HG02981 (cell line): ENCODE data around the gene GCM1.
"Not testable (repeated sequence)": the region's sequence is repeated elsewhere in the genome, so short reads cannot be mapped to it uniquely, and the experiment has no call there.

Experiments
- ATAC-seq: cut with Tn5 transposase; IDR thresholded peaks from one replicate; pipeline ENCODE4 v1.9.1; 2021; ENCODE audit warnings: mild to moderate bottlenecking, moderate library complexity; ENCODE audit not compliant: unreplicated experiment

Gene GCM1, protein sequence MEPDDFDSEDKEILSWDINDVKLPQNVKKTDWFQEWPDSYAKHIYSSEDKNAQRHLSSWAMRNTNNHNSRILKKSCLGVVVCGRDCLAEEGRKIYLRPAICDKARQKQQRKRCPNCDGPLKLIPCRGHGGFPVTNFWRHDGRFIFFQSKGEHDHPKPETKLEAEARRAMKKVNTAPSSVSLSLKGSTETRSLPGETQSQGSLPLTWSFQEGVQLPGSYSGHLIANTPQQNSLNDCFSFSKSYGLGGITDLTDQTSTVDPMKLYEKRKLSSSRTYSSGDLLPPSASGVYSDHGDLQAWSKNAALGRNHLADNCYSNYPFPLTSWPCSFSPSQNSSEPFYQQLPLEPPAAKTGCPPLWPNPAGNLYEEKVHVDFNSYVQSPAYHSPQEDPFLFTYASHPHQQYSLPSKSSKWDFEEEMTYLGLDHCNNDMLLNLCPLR

DNA sequence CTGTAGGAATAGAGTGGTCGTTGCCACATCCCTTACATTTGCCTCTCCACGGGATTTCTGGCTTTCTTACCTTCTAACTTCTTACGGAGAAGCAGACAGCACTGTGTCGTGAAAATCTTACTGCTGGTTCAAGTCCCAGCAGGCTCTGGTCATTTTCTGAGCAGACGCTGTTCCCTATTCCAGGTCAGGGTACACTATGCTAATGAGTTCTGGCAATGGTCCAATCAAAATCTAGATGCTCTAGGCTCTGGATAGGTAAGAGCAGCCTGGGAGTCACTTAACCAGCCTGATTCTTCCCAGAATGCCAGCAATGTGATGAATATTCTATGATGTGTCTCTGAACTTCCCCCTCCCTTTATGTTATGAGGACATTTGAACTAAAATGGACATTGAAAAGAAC is at the start of gene GCM1:
TSS of gene GCM1 (minus strand) at position 158 of the 400 bp plus-strand sequence. CDS start 3,209 bp downstream, outside the sequence.
- ATAC-seq: no peak

DNA sequence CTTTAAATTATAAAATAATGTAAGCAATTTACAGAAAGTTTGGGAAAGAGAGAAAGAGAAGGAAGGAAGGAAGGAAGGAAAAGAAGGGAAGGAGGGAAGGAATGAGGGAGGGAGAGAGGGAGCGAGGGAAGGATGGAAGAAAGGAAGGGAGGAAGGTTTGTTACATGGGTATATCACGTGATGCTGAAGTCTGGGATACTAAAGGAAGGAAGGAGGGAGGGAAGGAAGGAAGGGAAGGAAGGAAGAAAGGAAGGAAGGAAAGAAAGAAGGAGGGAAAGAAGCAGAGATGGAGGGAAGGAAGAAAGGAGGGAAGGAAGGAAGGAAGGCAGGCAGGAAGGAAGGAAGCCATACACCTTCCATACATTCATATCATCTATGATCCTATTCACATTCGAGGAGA is 48.9 kb upstream of the GCM1 start:
- ATAC-seq: no peak

DNA sequence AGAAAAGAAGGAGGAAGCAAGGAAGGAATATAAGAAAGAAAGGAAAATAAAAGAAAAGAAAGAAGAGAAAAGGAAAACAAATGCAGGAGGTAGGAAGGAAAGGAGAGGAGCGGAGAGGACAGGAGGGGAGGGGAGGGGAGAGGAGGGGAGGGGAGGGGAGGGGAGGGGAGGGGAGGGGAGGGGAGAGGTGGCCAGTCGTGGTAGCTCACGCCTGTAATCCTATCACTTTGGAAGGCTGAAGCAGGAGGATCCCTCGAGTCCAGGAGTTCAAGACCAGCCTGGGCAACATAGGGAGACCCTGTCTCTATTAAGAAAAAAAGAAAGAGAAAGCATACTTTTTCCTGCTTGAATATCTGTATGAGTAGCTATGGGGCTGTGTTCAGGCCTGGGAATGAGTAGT is 46.4 kb upstream of the GCM1 start:
- no peak for ATAC-seq

DNA sequence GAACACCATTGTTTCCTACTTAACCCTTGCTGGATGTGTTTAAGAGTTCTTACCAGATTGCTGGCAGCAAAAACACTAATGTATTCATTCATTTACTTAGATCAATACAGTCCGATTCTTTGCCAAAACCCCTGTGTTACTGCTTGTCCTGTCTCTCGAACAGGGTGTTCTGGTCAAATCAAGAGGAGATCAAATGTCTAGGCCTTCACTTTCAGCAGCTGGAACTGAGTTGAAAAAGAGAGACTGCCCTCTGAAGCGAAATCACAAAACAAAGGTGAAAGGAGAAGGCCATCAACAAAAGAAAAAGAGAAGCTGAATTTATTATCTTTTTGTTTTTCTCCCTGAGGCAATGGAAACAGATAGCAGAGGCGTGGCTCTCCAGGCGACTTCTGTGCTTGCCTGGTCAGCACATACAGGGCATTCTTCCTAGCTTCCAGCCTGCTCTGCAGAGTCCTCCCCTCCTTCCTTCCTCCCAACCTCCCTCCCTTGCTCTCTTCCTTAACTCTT is 44.1 kb upstream of the GCM1 start:
- no peak for ATAC-seq

DNA sequence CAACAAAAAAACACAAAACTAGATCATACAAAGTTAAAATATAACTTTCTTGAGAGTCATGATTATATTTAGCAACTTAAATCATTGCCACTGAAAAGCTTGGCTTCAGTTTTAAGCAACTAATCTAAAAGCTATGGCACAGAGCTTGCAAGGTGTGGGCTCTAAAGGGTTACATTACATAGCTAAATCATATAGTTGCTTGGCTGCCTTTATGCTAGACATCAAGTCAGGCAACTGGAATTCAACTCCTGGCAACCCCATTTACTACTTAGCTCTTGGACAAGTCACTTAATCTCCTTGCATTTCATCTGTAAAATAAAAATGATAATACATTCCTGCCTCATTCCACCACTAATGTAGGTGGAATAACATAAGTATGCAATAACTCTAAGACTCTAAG is 40.9 kb upstream of the GCM1 start:
- ATAC-seq: no peak

DNA sequence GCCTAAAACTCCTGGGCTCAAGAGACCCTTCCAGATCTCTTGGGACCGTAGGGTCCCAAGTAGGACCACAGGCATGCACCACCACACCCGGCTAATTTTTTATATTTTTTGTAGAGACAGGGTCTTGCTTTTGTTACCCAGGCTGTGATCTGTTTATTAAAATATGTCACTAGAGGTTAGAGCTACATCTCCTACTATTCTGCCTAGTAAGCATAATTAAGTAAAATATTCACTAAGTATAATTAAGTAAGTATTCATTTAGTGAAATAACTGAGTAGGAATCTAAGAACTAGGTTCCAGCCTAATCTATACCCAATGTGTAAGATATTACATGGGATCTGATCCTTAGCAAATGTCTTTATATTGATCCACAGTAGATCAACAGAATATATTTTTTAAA is 40.2 kb upstream of the GCM1 start:
- no peak for ATAC-seq

DNA sequence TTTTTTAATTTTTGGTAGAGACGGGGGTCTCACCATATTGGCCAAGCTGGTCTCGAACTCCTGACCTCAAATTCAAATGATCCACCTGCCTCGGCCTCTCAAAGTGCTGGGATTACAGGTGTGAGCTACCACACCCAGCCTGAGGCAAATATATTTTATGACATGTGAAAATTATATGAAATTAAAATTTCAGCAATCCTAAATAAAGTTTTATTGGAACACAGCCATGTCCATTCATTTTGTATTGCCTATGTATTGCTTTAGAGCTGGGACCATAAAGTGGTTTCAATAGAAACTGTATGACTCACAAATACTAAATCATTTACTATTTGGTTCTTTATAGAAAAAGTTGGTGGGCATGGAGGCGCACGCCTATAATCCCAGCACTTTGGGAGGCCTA is 32.0 kb upstream of the GCM1 start:
- ATAC-seq: no peak

DNA sequence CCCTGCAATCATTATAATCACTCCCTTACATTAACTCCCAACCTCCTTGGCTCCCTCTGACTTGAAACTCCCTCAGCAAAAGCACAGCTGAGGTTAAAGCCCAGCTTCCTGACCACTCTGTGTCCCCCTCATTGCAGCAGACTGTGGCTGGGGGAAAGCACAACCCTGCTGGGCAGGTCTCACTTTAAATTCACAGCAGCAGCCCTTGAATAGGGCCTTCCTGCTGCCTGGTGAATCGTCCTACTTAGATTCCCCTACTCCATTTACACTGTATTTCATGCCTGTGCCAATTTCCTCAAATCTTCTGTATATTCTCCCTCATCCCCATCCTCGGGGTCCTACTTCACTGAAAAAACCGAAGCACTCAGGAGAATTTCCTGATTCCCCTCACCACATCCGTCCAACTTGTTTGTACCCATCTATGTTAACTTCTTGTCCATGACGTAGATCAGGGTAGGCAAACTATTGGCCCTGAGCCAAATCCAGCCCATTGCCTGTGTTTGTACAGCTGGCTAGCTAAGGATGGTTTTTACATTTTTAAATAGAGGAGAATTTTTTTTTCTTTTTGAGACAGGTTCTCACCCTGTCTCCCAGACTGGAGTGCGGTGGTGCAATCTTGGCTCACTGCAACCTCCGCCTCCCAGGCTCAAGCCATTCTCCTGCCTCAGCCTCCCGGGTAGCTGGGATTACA is 31.5 kb upstream of the GCM1 start:
- no peak for ATAC-seq

DNA sequence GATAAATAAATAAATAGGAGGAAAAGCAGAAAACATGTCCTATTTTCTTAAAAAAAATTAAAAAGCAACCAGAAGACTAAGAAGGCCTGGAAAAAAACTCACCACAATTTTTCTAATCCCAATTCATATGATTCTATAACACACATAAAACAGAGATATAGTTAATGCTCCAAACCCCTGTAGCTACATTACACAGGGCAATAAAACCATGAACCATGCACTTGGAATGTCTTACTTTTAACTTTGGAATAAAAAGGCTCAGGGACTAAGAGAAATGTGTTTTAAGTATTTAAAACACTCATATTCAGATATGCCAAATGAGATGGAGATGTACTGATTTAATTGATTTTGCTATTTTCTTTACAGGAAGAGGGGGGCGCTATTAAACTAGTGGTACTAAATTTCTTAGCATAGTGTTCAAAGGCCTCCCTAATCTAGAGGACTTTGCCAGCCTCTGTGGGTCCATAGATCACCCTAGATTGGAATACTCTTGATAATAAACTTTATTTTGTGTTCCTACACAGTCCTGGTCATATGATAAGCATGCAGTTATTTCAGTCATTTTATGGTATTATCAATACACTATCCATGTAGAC is 30.3 kb upstream of the GCM1 start:
- no peak for ATAC-seq

DNA sequence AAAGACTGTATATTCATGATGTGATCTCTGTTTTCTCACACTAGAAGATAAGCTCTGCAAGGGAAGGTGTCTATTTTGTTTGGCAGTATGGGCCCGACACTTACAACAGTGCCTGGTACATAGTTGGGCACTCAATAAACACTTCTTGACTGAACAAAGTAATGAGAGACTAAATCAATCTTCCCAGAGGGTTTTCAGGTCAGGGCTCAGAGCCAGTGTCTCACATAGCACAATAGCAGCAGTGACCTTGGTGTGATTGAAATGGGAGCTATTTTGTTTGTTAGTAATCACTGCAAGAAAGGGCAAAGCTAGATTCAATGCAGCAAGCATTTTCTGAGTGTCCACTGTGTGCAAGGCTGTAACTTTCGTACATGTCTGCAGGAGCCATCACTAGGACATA is 26.4 kb upstream of the GCM1 start:
- no peak for ATAC-seq

DNA sequence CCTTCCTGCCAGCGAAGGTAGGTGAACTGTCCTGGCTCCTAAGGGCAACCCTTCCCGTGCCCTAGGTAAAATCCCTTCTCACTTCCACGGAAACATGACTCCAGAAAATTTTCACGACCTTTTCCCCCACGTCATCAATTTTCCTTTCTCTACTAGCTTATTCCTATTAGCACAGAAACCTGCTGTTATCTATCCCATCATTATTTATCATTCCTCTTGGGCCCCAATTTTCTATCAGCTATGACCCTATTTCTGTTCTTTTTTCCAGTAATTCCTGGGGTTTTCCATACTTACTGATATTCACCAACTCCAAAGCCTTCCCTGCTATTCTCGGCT is 23.8 kb upstream of the GCM1 start:
- no peak for ATAC-seq

DNA sequence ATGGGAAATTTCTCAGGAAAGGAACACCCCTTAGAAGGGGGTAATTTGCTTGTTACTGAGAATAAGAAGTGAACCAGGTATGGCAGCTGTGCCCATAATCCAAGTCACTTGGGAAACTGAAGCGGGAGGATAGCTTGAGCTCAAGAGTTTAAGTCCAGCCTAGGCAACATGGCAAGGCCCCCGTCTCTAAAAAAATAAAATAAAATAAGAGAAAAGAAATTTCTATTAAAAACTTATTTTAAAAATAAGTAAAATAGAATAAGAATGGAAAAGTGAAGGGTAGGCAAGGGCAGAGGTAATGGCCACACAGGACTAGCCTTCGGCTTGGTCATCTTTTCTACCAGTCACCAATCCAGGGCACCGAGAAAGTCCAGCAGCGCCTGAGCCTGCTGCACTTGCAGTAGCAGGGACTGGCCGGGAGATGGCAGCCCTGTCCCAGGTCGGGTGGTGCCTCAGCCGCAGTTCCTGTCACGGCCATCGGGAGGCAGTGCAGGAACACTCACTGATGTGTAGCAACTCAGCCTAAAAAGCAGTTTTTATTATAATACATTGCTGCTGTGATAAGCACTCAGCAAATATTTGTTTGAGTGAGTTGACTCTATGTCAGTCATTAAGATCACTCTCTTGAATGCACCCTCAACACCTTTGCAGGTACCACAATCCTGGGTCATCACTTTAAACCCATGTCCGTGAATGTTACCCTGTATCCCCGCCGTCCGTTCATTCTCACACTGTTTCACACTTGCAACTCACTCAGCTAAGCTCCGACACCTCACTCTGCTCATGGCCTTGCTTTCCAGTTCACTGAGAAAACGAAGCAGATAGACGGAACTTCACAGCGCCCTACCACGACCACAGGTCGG is 23.2 kb upstream of the GCM1 start:
- ATAC-seq: no peak

DNA sequence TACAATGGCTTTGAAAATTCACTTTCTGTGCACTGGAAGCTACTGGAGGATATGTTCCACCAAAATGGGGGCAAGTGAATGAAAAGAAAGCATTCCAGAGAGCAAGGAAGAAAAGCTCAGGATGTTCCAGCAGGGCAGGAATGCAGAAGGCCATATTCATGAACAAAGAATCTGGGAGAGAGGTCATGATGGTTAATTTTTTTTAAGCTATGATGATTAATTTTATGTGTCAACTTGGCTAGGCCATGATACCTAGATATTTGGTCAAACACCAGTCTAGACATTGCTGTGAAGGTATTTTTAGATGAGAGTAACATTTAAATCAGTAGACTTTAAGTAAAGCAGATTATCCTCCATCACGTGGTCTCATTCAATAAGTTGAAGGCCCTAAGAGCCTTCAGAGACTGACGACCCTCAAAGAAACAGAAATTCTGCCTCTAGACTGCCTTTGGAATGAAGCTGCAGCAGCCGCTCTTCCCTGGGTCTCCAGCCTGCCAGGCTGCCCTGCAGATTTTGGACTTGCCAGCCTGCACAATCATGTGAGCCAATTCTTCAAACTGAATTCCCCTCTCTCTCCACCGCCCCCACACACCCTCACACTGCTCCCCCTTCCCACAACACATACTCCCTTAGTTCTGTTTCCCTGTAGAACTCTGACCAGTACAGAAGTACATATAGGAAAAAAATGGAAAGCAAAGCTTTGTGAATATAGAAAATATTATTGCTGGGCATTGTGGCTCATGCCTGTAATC is 20.1 kb upstream of the GCM1 start:
- no peak for ATAC-seq

DNA sequence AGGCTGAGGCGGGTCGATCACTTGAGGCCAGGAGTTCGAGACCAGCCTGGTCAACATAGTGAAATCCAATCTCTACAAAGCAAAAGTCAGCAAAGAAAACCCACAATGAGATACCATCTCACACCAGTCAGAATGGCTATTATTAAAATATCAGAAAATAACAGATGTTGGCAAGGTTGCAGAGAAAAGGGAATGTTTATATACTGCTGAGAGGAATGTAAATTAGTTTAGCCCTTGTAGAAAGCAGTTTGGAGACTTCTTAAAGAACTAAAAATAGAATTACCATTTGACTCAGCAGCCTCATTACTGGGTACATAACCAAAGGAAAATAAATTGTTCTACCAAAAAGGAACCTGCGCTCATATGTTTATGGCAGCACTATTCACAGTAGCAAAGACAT is 16.7 kb upstream of the GCM1 start:
- no peak for ATAC-seq

DNA sequence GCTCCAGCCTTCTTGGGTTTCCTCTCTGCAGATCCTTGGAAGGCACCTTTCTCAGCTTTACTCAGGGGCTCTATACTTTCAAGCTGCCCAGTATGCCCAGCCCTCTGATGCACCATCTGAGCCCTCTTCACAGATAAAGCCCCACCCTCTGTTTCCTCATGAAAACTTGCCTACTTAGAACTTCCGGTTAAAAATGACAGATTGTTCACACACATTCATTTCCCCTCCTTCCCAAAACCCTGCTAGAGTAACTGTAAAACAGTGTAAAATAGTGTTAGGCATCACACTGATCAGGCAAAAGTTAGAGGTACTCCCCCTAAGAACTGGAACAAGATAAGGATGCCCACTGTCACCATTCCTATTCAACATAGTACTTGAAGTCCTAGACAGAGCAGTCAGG is 14.0 kb upstream of the GCM1 start:
- ATAC-seq: no peak

DNA sequence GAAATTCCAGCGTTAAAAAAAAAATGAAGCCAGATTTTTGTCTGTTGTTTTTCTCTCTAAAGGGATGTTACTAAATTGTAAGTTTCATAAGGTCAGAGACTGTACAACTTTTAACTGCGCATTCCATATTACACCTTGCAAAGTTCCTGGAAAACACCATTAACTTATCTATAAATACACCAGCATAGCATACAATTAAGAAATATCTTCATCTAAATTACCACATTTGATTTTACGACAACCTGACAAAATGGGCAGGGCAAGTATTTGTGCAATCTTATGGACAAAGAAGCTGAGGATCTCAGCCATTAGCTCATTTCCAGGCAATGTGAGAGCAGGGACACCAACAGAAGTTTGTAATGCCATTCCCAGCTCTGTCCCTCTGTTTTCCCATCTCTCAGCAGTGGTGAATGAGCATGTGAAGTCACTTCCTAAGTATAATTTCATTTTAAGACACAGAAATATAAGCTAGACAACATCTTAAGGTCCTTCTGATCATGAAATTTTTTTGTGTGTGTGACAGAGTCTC is 12.9 kb upstream of the GCM1 start:
- no peak for ATAC-seq

DNA sequence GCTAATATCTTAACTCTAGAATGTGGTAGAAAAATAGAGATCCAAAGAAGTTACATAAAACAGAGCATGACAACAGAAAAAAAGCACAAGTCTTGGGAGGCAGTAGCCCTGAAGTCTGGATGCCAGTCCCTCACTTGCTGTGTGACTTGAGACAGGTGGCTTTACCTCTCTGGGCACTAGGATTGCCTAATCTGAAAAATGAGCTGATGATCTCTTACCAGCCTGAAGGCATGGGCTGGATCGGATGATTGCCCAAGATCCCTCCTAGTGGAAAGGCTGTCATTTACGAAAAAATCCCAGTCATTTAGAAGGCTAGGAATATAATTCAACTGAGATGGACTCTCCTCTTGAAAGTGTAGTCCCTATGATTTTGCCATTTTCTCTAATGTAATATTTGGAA is 10.9 kb upstream of the GCM1 start:
- no peak for ATAC-seq

DNA sequence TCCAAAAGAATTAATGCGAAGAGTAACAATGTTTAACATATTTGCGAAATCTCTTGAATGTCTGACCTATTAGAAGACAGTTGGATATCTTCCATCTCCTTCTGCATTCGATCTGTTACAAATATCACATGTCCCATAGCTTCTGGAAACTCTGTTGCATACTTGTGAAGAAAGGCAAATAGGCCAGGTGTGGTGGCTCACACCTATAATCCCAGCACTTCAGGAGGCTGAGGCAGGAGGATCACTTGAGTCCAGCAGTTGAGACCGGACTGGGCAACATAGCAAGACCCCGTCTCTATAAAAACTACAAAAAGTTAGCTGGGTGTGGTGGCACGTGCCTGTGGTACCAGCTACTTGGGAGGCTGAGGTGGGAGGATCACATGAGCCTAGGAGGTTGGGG is 9.4 kb upstream of the GCM1 start:
- ATAC-seq: not testable (repeated sequence)

DNA sequence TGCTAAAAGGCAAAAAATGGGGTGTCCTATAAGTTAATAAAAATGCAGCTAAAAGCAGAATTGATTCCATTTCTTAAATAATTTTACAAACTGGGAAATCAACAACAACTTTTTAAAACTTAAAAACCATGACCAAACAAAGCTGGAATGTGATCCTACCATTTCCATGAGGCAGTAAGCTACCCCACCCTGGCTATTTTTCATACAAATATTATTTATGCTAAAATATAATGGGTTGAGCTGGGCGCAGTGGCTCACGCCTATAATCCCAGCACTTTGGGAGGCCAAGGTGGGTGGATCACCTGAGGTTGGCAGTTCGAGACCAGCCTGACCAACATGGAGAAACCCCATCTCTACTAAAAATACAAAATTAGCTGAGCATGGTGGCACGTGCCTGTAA is 6.6 kb upstream of the GCM1 start:
- not testable (repeated sequence) for ATAC-seq

DNA sequence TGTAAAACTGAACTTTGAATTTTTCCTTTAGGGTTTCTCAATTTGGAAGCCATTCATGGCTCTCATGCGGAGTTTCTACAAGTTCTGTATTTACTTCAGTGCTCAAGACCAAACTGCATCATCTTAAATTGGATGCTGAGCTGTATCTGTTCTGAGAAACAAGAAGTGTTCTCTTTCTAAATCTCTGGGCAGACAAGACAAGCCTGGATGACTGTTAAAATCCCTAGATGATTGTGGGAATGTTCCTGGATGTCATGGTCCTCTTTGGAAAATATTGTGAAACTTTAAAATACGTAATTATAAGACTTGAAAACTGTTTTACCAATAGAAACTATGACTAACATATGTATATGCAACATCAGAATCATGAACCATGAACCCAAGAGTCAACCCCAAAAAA is 6.2 kb upstream of the GCM1 start:
- no peak for ATAC-seq
